Femur (tissue), 1 donor: Measurements from ENCODE around the gene LGI4.

Experiments
- DNase-seq: peaks from one replicate; pipeline ENCODE4 v3.0.0-alpha.2; 2017

The LGI4 gene

DNA sequence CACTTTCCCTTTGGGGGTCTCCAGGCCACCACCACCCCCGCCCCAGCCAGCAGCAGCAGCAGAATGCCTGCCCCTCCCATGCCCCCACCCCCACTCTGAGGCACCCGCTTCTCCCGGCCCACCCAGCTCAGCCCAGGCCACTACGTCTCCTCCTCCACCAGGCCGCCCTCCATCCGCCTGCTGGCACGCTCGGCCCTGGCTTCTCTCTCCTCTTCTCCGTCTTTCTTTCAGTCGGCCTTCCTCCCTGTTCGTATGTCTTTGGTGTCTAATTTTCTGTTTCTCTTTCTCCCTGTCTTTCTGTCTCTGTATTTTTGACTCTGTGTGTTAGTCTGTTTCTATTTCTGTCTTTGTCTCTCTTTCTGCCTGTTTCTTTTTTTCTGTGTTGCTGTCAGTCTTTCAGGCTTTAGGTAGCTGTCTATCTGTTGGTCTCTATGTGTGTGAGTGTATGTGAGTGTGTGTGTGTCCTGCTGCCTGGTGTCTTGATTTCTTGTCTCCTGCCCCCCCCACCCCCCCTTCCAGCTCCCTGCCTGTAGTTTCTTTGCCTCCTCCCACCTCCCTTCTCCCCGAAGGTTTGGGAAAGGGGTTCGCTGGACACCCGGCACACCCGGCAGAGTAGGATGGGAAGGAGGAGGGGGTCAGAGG is at the start of gene LGI4:
TSS of gene LGI4 (minus strand) at position 459 of the 642 bp plus-strand sequence. CDS start at position 80, 379 bp downstream.
- DNase-seq, result no peak

DNA sequence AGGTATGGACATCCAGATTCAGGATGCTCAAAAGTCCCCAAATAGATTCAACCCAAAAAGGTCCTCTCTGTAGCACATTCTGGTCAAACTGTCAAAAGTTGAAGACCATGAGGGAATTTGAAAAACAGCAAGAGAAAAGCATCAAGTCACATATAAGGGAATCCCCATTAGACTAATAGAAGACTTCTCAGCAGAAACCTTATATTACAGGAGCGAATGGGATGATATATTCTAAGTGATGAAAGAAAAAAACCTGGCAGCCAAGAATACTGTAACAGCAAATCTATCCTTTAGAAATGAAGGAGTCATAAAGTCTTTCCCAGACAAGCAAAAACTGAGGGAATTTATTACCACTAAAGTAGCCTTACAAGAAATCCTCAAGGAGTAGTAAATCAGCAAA is 49.4 kb upstream of the LGI4 start:
- no peak for DNase-seq

- no peak for DNase-seq
Measured at GRCh38 chr19:35181387-35181786, 46.5 kb upstream of the LGI4 start.

- DNase-seq, result no peak
Measured at GRCh38 chr19:35179830-35180229, 45.0 kb upstream of the LGI4 start.

- DNase-seq, result no peak
Measured at GRCh38 chr19:35178701-35179100, 43.8 kb upstream of the LGI4 start.

- DNase-seq, result no peak
Measured at GRCh38 chr19:35177377-35178274, 42.8 kb upstream of the LGI4 start.

DNA sequence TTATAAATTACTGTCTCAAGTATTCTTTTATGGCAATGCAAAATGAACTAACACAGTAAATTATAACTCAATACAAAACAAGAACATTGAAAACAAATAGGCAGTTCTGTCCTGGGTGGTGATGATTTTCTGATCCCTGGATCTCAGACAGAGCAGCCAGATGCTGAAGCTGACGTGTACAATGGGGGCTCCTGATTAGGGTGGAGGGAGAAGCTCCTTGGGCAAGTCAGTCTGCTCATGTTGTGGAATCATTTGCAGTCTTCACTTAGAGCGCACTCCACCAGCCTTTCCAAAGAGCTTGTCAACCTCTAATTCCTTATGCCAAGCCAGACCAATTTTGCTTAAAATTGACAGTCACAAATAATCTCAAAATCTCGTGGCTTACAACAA is 41.3 kb upstream of the LGI4 start:
- DNase-seq, result no peak

DNA sequence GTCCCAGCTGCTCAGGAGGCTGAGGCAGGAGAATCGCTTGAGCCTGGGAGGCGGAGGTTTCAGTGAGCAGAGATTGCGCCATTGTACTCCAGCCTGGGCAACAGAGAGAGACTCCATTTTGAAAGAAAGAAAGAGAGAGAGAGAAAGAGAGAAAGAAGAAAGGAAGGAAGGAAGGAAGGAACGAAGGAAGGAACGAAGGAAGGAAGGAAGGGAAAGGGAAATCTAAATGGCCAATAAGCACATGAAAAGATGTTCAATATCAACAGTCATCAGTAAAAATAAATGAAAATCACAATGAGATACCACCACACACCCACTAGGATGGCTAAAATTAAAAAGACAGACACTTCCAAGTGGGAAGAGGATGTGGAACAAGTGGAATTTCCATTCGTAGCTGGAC is 39.4 kb upstream of the LGI4 start:
- no peak for DNase-seq

GRCh38 chr19:35171730-35172129 is 36.9 kb upstream of the LGI4 start:
- no peak for DNase-seq

DNA sequence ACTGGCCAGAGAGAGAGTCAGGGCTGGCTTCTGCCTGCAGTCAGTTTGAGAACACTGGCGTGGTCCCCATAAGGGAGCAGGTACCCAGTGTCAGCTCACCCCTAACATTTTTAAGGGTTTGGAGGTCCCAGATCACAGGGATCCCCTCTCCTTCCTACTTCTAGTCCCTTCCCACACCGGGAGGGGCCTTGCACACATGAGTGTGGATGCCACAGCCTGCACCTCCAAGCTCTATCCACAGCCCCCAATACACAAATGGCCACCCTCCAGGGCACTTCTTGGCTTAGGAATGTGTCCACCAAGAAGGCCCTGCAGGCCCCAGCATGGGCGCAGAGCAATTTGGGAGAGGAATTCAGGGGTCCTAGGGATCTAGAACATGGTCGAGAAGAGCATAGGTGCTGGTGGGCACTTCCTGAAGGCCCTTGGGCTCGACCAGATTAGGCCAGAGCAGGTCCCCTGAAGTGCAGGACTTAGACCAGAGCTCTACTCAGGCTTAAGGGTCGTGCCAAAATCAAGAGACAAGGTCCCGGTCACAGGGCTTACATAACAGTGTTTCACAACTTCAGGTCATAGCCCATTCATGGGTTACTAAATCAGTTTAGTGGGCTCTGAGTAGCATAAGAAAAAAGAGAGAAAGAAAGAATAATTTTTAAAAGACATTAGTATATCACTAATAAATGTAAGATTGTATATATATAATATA is 35.7 kb upstream of the LGI4 start:
- DNase-seq, result no peak

GRCh38 chr19:35169221-35169995 is 34.5 kb upstream of the LGI4 start:
- DNase-seq, result no peak

DNA sequence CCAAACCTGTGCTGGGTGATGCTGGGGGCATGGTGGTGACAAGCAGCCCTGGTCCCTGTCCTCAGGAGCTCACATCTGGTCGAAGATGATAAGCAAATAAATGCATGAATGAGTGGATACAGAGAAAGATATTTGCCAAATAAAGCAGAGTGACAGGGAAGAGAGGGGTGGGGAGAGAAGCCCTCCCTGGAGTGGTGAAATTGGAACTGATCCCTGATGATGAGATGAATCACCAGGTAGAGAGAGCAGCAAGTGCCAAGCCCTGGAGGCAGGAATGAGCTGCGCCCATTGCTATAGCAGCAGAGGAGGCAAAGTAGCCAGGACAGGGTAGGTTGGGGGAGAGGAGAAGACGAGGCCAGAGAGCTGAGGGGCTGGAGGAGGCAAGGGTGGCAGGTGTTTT is 33.3 kb upstream of the LGI4 start:
- DNase-seq, result no peak

DNA sequence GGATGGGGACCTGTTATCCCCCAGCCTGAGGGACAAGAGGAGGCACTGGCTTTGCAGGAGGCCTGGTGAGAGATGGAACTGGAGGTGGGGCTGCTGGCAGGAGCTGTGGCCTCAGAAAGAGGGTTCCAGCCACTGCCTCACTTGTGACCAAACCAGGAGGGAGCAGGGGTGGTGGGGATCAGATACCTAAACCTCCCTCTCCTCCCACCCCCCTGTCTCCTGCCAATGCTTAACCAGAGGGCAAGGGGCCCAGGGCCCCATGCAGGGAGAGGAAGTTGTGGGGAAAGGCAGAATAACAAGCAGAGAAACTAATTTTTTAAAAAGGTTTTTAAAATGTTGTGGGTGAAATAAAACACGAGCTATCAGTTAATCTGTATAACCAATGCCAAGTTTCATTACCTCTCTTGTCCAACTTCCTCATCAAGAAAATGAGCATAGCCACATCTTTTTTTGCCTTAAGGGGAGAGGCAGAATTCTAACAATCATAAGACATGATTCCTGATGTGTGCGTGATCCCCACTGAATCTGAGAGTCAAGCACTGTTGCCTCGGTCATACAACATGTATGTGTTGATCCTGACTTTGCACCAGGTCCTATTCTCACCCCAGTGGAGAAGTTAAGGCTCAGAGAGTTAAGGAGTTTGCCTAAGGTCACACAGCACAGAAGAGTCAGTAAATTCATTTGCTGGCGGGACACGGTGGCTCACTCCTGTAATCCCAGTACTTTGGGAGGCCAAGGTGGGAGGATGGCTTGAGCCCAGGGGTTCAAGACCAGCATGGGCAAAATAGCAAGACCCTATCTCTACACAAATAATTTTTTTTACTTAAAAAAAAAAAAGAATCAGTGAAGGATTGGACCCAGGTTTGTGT is 32.6 kb upstream of the LGI4 start:
- no peak for DNase-seq

DNA sequence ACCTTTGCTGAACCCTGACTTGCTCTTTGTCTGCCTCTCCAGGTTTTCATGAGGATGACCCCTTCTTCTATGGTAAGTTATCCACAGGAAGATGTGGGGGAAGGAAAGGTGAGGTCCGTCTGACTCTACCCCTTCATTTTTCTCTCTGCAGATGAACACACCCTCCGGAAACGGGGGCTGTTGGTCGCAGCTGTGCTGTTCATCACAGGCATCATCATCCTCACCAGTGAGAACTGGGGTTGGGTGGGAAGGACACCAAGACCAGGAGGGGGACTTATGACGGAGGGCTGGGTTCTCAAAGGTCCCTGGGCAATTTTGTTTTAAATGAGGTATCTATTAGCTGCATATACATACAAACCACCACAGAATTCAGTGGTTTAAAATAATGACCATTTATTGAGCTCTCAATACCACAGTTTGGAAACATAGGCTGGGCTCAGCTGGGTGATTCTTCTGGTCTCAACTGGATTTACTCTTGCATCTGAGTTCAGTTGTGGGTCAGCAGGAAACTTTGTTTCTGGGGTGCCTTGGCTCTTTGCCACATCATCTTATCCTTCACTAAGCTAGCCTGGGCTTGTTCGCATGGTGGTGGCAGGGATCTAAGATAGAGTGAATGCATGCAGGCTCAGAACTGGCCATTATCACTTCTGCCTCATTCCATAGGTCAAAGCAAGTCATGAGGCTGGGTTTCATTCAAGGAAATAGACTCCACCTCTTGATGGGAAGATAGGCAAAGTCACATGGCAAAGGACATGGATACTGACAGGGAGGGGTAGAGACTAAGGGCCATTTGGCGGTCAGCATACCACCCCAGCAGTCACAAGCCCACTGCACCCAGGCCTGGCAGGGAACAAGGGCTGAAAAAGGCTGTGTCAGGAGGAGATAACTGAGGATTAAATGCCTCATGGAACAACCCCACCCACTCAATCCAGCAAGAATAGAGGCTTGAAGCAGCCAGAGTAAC is 31.5 kb upstream of the LGI4 start:
- no peak for DNase-seq

DNA sequence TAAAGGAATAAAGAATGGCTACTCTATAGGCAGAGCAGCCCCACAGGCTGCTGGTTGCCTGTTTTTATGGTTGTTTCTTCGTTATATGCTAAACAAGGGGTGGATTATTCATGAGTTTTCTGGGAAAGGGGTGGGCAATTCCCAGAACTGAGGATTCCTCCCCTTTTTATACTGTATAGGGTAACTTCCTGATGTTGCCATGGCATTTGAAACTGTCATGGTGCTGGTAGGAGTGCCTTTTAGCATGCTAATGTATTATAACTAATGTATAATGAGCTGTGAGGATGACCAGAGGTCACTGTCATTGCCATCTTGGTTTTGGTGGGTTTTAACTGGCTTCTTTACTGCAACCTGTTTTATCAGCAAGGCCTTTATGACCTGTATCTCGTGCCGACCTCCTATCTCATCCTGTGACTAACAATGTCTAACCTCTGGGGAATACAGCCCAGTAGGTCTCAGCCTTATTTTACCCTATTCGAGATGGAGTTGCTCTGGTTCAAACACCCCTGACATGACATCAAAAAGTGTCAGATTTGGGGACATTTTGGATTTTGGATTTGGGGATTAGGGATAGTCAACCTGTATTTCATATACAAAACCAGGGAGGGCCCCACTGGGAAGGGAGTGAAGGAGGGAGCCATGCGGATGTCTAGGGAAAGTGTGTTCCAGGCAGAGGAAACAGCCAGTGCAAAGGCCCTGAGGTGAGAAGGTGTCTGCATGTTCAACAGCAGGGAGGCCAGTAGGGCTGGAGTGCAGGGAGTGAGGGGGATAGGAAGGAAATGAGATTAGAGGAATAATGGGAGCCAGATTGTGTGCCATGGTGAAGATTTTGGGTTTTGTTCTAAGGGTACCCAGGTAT is 30.6 kb upstream of the LGI4 start:
- no peak for DNase-seq

DNA sequence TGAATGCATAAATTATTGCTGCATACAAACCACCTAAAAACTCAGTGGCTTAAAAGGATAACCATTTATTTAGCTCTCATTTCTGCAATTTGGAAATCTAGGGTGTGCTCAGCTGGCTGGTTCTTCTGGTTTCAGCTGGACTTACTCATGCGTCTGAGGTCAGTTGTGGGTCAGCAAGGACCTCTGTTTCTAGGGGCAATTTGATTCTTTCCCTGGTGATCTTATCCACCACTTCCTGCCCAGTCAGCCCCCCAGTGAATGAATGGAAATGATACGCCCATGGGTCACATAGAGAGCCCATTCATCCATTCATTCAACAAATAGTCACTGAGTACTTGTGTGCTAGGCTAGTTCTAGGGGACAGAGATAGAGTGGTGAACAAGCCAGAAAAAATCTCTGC is 29.6 kb upstream of the LGI4 start:
- DNase-seq, result no peak

GRCh38 chr19:35162471-35163326 is 27.8 kb upstream of the LGI4 start:
- DNase-seq, result no peak

DNA sequence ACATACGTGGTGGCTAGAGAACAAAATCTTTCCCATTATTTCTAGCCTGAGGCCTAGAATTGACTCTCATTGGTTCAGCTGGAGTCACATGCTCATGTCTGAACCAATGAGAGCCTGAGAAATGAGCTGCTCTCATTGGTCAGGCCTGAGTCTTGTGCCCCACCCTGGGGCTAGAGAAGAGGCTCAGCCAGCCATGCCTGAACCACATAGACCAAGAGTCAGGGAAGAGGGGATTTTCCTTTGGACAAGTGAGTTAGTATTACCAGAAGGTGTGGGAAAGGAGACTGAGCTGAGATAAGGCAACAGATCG is 26.5 kb upstream of the LGI4 start:
- no peak for DNase-seq
